Ureter (tissue), 1 donor: ENCODE results near the gene SLC6A18. TPM values are rescaled to one million over a fixed set of nuclear protein-coding genes. Genes with fewer than 3 reads are reported as not detected.
"Not testable (repeated sequence)": the region's sequence is repeated elsewhere in the genome, so short reads cannot be mapped to it uniquely, and the experiment has no call there.

Experiments used
- DNase-seq: peaks from one replicate; pipeline ENCODE4 v3.0.0-alpha.2; 2020; ENCODE audit warnings: low spot score
- total RNA-seq: library from RNA; stranded (reverse); gene quantifications from one replicate; pipeline ENCODE4 v1.2.4, GENCODE V29; 2023
- donor health status: DM: yes; HTN: yes; CAD: no.

SLC6A18 gene
- total RNA-seq, 1 donor from 2014 or later, result not detected

DNA sequence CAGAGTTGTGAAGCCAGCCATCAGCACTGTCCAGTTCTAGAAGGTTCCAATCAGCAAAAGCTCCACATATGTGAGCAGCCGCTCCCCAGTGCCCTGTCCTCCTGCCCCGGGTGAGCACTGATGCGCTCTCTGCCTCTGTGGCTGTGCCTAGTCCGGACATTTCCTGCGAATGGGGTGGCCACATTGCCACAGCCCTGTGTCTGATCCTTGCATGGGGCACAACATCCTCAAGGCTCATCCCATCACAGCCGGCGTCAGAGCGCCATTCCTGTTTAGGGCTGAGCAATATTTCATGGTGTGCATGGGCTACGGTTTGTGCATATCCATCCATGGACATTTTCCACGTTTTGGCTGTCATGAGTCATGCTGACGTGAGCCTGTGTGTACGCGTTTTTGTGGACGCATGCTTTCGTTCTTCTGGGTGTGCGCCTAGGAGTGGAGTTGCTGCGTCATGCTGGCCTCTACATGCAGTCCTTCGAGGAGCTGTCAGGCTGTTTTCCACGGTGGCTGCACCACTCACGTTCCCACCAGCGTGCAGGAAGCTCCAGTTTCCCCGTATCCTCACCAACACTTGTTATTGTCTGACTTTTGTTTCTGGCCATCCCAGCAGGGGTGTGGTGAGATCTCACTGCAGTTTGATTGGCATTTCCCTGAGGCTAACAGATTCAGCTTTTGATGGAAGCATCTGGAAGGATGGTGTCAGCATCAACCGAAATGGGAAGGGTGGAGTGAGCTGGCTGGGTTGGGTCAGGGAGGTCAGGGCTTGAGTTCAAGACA lies 9.7 kb upstream of the SLC6A18 start:
- no peak for DNase-seq

DNA sequence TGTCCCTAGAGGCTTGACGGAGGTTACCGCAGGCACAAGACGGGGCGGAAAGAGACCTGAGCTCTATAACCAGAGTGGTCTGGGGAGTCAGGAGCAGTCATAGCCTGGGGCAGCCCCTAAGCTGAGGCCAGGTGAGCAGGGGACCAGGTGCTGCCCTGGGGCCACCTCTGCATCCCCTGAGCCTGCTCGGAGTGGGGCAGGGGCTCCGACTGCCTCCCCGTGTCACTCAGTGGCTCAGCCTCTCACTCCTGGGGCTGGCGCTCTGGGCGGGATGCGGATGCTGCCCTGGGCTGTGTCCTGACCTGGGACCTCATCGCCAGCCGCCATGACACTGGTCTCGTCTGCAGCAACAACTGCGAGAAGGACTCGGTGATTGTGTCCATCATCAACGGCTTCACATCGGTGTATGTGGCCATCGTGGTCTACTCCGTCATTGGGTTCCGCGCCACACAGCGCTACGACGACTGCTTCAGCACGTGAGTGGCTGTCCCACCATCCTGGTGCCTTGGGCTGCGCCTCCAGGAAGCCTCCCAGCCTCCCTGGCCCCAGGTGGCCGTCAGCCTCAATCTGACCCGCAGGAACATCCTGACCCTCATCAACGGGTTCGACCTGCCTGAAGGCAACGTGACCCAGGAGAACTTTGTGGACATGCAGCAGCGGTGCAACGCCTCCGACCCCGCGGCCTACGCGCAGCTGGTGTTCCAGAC lies 8.8 kb upstream of the SLC6A18 start:
- DNase-seq, result no peak

DNA sequence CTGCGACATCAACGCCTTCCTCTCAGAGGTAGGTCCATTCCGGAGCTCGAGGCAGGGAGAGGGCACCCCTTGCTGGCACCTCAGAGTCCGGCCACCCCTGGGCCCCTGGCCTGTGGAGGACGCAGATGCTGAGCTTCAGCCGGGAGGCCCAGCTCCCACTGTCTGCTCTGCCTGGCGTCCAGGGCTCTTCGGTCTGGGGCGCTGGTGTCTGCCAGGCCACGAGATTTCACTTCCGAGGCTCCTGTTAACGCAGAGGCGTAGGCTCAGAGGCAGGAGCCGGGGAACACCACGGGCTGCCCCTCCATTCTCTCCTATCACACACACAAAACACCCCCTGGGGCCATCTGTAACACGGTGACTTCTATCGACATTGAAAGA lies 8.3 kb upstream of the SLC6A18 start:
- no peak for DNase-seq

GRCh38 chr5:1217596-1218206 lies 7.5 kb upstream of the SLC6A18 start:
- no peak for DNase-seq

GRCh38 chr5:1218351-1219080 lies 6.7 kb upstream of the SLC6A18 start:
- DNase-seq, result no peak

DNA sequence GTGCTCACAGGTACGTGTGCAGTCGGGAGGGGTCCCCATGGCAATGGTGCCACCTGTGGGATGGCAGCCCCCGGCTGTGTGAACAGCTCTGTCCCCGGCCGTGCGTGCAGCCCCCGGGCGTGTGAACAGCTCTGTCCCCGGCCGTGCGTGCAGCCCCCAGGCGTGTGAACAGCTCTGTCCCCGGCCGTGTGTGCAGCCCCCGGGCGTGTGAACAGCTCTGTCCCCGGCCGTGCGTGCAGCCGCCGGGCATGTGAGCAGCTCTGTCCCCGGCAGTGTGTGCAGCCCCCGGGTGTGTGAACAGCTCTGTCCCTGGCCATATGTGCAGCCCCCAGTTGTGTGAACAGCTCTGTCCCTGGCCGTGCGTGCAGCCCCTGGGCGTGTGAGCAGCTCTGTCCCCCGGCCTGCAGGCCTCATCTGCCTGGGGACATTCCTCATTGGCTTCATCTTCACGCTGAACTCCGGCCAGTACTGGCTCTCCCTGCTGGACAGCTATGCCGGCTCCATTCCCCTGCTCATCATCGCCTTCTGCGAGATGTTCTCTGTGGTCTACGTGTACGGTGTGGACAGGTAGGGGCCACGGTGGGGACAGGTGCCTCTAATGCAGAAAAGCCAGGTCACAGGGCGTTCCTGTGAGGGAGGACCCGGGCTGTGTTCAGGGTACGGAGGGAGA lies 5.9 kb upstream of the SLC6A18 start:
- DNase-seq, result no peak

GRCh38 chr5:1219768-1220100 lies 5.4 kb upstream of the SLC6A18 start:
- no peak for DNase-seq

GRCh38 chr5:1220351-1220750 lies 4.8 kb upstream of the SLC6A18 start:
- DNase-seq, result no peak

DNA sequence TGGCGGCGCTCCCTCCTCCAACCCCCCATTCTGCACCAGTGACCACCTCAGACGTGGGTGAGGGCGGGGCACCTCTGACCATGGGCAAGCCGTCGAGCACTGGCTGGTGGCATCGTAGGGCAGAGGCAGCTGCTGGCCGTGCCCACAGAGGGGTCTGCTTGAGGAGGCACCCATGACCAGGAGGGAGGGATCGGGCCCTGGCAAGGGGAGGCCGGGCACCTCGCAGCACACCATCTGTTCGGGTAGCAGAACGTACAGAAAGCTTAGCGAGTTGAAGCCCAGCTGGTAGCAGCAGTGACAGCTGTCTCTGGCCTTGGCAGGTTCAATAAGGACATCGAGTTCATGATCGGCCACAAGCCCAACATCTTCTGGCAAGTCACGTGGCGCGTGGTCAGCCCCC lies 4.3 kb upstream of the SLC6A18 start:
- no peak for DNase-seq

DNA sequence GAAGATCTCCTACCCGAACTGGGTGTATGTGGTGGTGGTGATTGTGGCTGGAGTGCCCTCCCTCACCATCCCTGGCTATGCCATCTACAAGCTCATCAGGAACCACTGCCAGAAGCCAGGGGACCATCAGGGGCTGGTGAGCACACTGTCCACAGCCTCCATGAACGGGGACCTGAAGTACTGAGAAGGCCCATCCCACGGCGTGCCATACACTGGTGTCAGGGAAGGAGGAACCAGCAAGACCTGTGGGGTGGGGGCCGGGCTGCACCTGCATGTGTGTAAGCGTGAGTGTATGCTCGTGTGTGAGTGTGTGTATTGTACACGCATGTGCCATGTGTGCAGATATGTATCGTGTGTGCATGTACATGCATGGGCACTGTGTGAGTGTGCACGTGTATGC lies 3.5 kb upstream of the SLC6A18 start:
- no peak for DNase-seq

GRCh38 chr5:1222147-1222546 lies 3.0 kb upstream of the SLC6A18 start:
- DNase-seq, result no peak

GRCh38 chr5:1222621-1223277 lies 2.4 kb upstream of the SLC6A18 start:
- DNase-seq, result no peak

DNA sequence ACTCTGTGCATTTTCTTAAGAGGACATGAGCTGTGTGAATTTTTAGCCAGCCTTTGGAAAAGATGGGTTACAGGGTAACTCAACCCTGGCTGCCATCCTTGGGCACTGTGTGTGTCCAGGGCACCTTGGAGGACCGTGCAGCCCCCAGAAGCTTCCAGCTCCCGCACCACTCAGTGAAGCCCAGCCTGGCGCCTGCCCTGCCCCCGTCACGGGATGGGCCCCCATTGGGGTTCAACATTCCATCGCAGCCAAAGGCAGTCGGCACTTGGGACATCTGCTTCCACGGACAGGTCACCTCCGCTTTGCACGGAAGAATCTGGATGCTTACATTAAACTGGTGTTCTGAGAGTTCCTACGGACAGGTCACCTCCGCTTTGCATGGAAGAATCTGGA lies 1.9 kb upstream of the SLC6A18 start:
- no peak for DNase-seq

- no peak for DNase-seq
Measured at GRCh38 chr5:1224631-1225030, 550 bp upstream of the SLC6A18 start.

DNA sequence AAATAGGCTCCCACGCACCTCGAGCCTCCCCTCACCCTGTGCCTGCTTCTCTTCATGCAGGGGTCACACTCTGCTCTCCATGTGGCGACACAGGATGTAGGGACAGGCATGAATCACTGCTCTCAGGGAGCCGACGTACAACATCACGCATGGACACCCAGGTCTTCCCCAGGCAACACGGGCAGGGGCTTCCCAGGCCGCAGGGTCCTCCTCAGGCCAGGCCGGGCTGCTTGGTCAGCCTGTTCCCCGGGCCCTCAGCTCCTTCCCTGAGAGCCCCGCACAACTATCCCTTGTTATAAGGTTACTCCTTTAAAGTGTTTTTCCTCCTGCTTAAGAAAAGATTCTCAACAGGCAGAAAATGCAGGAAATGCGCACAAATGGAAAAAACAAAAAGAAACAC lies 1.1 kb downstream of the SLC6A18 start:
- DNase-seq, result no peak

GRCh38 chr5:1226839-1227581 lies 1.8 kb downstream of the SLC6A18 start:
- no peak for DNase-seq

DNA sequence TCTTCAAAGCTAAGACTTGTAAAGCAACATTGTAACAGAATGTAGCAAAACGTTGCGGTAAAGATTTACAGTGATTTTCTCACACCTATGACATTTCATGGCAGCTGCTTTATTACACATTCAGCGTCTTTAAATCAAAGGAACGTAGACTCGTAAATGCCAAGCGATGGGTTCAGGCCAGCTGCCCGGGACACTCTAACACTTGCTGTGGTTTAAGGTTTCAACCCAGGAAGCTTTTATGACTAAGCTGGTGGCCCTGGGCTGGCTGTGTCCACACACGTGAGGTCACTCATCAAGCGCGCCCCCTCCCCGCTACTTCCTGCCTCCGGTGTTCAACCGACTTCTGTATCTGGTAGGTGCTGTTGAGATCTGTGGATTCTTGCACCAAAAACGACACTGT lies 2.5 kb downstream of the SLC6A18 start:
- DNase-seq, result no peak

- DNase-seq, result no peak
Measured at GRCh38 chr5:1228120-1228519, 2.9 kb downstream of the SLC6A18 start.

GRCh38 chr5:1229023-1229422 lies 3.8 kb downstream of the SLC6A18 start:
- DNase-seq, result not testable (repeated sequence)

DNA sequence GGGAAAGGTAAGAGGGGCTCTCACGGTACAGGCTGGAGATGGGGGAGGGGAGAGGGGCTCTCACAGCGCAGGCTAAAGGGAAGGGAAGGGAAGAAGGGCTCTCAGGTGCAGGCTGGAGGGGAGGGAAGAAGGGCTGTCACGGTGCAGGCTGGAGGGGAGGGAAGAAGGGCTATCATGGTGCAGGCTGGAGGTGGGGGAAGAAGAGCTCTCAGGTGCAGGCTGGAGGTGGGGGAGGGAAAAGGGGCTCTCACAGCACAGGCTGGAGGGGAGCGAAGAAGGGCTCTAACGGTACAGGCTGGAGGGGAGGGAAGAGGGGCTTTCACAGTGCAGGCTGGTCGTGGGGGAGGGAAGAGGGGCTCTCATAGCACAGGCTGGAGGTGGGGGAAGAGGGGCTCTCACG lies 4.6 kb downstream of the SLC6A18 start:
- no peak for DNase-seq

GRCh38 chr5:1230551-1230950 lies 5.4 kb downstream of the SLC6A18 start:
- DNase-seq, result no peak
